ENCODE data around the gene ZNF469.

ZNF469 gene

GRCh38 chr16:88419790-88420189 is 37.0 kb downstream of the ZNF469 start:
- H3K4me3 ChIP-seq (ENCODE audit: low read length) = no peak overlapping the region
- no peak overlapping the region for H3K4me2 ChIP-seq (ENCODE audit: low read length)
- no peaks in the 10 kb centered on the region for H3K4me1 ChIP-seq (ENCODE audit: low read length)
- H4K20me1 ChIP-seq (ENCODE audit: insufficient read depth, low read length) = no peaks in the 10 kb centered on the region
- no peaks in the 10 kb centered on the region for H3K79me2 ChIP-seq (ENCODE audit: low read length)
- H3K36me3 ChIP-seq (replicated peaks; ENCODE audit: low read depth, low read length) = no peaks in the 10 kb centered on the region
- TF ChIP-seq EZH2phosphoT487 (IDR thresholded peaks at IDR 0.05; ENCODE audit: low read depth) (no peak), CTCF (IDR thresholded peaks at IDR 0.05; ENCODE audit: low read depth, low read length) (no peak)
- no peak overlapping the region for H2AFZ ChIP-seq (ENCODE audit: low read depth, low read length)
- no peak overlapping the region for H3K27ac ChIP-seq (ENCODE audit: low read length)
- H3K9me3 ChIP-seq (ENCODE audit: insufficient read depth, low read length) = no peaks in the 10 kb centered on the region
- H3K9ac ChIP-seq (ENCODE audit: low read length) = no peak overlapping the region
- H3K27me3 ChIP-seq (ENCODE audit: low read depth, low read length) = no peaks in the 10 kb centered on the region

GRCh38 chr16:88420496-88420895 is 37.7 kb downstream of the ZNF469 start:
- Histone ChIP-seq H2AFZ (ENCODE audit: low read depth, low read length) (no peak overlapping the region), H3K9ac (ENCODE audit: low read length) (no peak overlapping the region), H3K27ac (ENCODE audit: low read length) (no peak overlapping the region), H3K79me2 (ENCODE audit: low read length) (no peaks in the 10 kb centered on the region), H3K4me3 (ENCODE audit: low read length) (no peak overlapping the region), H3K4me2 (ENCODE audit: low read length) (no peak overlapping the region), H3K36me3 (replicated peaks; ENCODE audit: low read depth, low read length) (no peaks in the 10 kb centered on the region), H3K9me3 (ENCODE audit: insufficient read depth, low read length) (no peaks in the 10 kb centered on the region), H4K20me1 (ENCODE audit: insufficient read depth, low read length) (no peaks in the 10 kb centered on the region), H3K4me1 (ENCODE audit: low read length) (no peaks in the 10 kb centered on the region), H3K27me3 (ENCODE audit: low read depth, low read length) (no peaks in the 10 kb centered on the region)
- TF ChIP-seq EZH2phosphoT487 (IDR thresholded peaks at IDR 0.05; ENCODE audit: low read depth) = no peak
- TF ChIP-seq CTCF (IDR thresholded peaks at IDR 0.05; ENCODE audit: low read depth, low read length) = no peak

- H3K9ac ChIP-seq (ENCODE audit: low read length) = no peak overlapping the region
These were observed 38.5 kb downstream of the ZNF469 start for GRCh38 chr16:88421301-88421700.

GRCh38 chr16:88421871-88422433 is 39.2 kb downstream of the ZNF469 start:
- H3K9ac ChIP-seq (ENCODE audit: low read length) = no peak overlapping the region
- no peak overlapping the region for H2AFZ ChIP-seq (ENCODE audit: low read depth, low read length)
- H3K4me3 ChIP-seq (ENCODE audit: low read length) = no peak overlapping the region

More at GRCh38 chr16:88421301-88421700, 38.5 kb downstream of the ZNF469 start:
- Histone ChIP-seq H4K20me1 (ENCODE audit: insufficient read depth, low read length) (no peaks in the 10 kb centered on the region), H3K27me3 (ENCODE audit: low read depth, low read length) (no peaks in the 10 kb centered on the region), H3K27ac (ENCODE audit: low read length) (no peak overlapping the region), H3K36me3 (replicated peaks; ENCODE audit: low read depth, low read length) (no peaks in the 10 kb centered on the region), H3K4me3 (ENCODE audit: low read length) (no peak overlapping the region), H3K4me2 (ENCODE audit: low read length) (no peak overlapping the region), H2AFZ (ENCODE audit: low read depth, low read length) (no peak overlapping the region), H3K9me3 (ENCODE audit: insufficient read depth, low read length) (no peaks in the 10 kb centered on the region), H3K4me1 (ENCODE audit: low read length) (no peaks in the 10 kb centered on the region), H3K79me2 (ENCODE audit: low read length) (no peaks in the 10 kb centered on the region)
- no peak for TF ChIP-seq CTCF (IDR thresholded peaks at IDR 0.05; ENCODE audit: low read depth, low read length)
- TF ChIP-seq EZH2phosphoT487 (IDR thresholded peaks at IDR 0.05; ENCODE audit: low read depth) = no peak

More at GRCh38 chr16:88421871-88422433, 39.2 kb downstream of the ZNF469 start:
- Histone ChIP-seq H4K20me1 (ENCODE audit: insufficient read depth, low read length) (no peaks in the 10 kb centered on the region), H3K4me1 (ENCODE audit: low read length) (no peaks in the 10 kb centered on the region), H3K36me3 (replicated peaks; ENCODE audit: low read depth, low read length) (no peaks in the 10 kb centered on the region), H3K27ac (ENCODE audit: low read length) (no peak overlapping the region), H3K9me3 (ENCODE audit: insufficient read depth, low read length) (no peaks in the 10 kb centered on the region), H3K4me2 (ENCODE audit: low read length) (no peak overlapping the region), H3K79me2 (ENCODE audit: low read length) (no peaks in the 10 kb centered on the region), H3K27me3 (ENCODE audit: low read depth, low read length) (no peaks in the 10 kb centered on the region)
- TF ChIP-seq EZH2phosphoT487 (IDR thresholded peaks at IDR 0.05; ENCODE audit: low read depth) (no peak), CTCF (IDR thresholded peaks at IDR 0.05; ENCODE audit: low read depth, low read length) (no peak)
